Activated naive CD4-positive, alpha-beta T cell treated with anti-CD3 and anti-CD28 coated beads, Interleukin-2, amount 10 ng/mL, durations not matched to agents 7 days and 5 days (primary cell): Measurements from ENCODE around the gene CAPN11.

Source experiments
- CTCF ChIA-PET: fragments of 350-600 bp; sonication (Branson Sonifier 250); formaldehyde crosslinking; loops from one replicate; lab custom pipeline; 2021; ENCODE audit warnings: antibody characterized with exemption; lab: Charles Lee
- DNase-seq: peaks from one replicate; pipeline ENCODE4 v3.0.0-alpha.2; 2020
- H3K27ac Mint-ChIP-seq: one replicate; pipeline ENCODE4 v1.8.0; 2021; ENCODE audit warnings: mild to moderate bottlenecking, moderate library complexity, mixed read lengths
- H3K27me3 Mint-ChIP-seq: one replicate; pipeline ENCODE4 v1.8.0; 2021; ENCODE audit warnings: mild to moderate bottlenecking, mixed read lengths
- H3K36me3 Mint-ChIP-seq: one replicate; pipeline ENCODE4 v1.8.0; 2021; ENCODE audit warnings: mixed read lengths
- H3K4me1 Mint-ChIP-seq: one replicate; pipeline ENCODE4 v1.8.0; 2021; ENCODE audit warnings: mixed read lengths
- H3K4me3 Mint-ChIP-seq: one replicate; pipeline ENCODE4 v1.8.0; 2021; ENCODE audit warnings: mild to moderate bottlenecking, moderate library complexity, mixed read lengths
- H3K9me3 Mint-ChIP-seq: one replicate; pipeline ENCODE4 v1.8.0; 2021; ENCODE audit warnings: mixed read lengths

The CAPN11 gene

DNA sequence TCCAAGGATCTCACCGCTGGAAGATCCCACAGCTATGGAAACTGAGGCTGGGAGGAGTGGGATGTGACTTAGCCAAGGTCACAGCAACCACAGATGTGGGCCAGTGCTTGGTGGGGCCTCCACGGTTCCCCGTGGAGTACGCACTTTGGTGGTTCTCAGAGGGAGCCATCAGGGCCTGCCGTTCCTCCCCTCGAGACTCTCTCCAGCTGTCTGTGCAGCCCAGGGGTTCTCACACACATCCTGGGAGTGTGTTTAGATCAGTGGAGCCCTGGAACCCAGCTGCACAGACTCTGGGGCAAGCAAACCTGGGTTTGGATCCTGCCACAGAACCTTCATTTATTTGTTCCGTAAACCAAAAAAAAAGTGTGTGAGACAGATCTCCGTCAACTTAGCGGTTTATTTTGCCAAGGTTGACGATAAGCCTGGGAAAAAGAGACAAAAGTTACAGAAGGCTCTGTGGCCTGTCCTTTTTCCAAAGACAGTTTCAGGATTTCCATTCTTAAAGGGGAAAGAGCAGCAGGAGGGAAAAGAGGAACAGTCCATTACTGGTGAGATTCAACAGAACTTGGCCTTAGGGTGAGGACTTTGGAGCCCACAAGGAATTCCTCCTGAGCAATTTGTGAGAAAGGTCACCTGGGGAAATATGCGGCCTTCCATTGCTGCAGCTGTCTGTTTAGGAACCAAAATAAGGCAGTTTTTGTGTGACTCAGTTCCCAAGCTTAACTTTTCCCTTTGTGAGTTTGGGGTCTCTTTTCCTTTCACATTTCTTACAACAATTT lies 44.5 kb downstream of the CAPN11 start:
- no peak for DNase-seq
- CTCF ChIA-PET, result interaction anchor here (1.0 kb wide), 1 partner anchor 18 kb away, joined by 4 read pairs; no protein-coding TSS in a partner anchor
- H3K4me1 Mint-ChIP-seq, result no peaks in the 10 kb centered on the region
- no peaks in the 10 kb centered on the region for H3K36me3 Mint-ChIP-seq
- peaks cover 55% of the 10 kb centered on the region for H3K27me3 Mint-ChIP-seq
- H3K27ac Mint-ChIP-seq, result no peak overlapping the region
- H3K9me3 Mint-ChIP-seq, result no peaks in the 10 kb centered on the region
- H3K4me3 Mint-ChIP-seq, result no peak overlapping the region

DNA sequence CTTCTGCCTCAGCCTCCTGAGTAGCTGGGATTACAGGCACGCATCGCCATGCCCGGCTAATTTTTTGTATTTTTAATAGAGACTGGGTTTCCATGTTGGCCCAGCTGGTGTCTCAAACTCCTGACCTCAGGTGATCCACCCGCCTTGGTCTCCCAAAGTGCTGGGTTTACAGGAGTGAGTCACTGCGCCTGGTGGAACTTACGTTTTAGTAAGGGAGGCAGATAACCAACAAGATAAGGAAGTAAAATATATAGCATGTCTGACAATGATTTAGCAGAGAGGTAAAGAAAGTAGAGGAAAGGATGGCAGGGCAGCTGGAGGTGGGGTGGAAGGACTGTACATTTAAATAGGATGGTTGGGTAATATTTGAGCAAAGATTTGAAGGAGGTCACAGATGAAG lies 45.3 kb downstream of the CAPN11 start:
- no peak overlapping the region for H3K27ac Mint-ChIP-seq
- H3K9me3 Mint-ChIP-seq, result no peaks in the 10 kb centered on the region
- DNase-seq, result no peak
- no peaks in the 10 kb centered on the region for H3K36me3 Mint-ChIP-seq
- no peaks in the 10 kb centered on the region for H3K4me1 Mint-ChIP-seq
- H3K27me3 Mint-ChIP-seq, result peaks cover 57% of the 10 kb centered on the region
- CTCF ChIA-PET, result no interaction called here
- H3K4me3 Mint-ChIP-seq, result no peak overlapping the region

DNA sequence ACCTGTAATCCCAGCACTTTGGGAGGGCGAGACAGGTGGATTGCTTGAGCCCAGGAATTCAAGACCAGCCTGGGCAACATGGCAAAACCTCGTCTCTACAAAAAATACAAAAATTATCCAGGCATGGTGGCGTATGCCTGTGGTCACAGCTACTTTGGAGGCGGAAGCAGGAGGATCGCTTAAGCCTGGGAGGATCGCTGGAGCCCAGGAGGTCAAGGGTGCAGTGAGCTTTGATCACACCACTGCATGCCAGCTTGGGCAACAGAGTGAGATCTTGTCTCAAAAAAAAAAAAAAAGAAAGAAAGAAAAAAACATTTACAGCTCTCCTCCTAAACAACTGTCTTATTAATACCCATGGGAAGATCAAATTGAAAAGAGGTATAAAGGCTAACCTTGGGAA lies 49.3 kb downstream of the CAPN11 start:
- no peaks in the 10 kb centered on the region for H3K36me3 Mint-ChIP-seq
- no peaks in the 10 kb centered on the region for H3K9me3 Mint-ChIP-seq
- no peak overlapping the region for H3K27ac Mint-ChIP-seq

DNA sequence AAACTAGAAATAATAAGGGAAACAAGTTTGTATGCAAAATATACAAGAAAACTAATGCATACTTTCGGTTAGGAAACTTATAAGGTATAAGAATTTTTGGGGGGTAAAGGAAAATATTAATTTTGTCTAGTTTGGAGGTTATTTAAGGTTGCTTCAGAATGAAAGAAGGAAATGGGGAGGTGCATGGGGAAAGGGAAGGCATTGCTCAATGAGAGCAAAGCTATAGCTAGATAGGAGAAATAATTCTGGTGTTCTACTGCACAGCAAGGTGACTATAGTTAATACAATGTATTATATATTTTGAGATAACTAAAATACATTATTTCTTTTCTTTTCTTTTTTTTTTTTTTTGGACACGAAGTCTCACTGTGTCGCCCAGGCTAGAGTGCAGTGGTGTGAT lies 52.7 kb downstream of the CAPN11 start:
- CTCF ChIA-PET, result no interaction called here
- Mint-ChIP-seq H3K4me1 (no peaks in the 10 kb centered on the region), H3K4me3 (no peak overlapping the region), H3K9me3 (no peaks in the 10 kb centered on the region), H3K27me3 (peaks cover 41% of the 10 kb centered on the region), H3K27ac (peak overlapping the region; percentile 49), H3K36me3 (no peaks in the 10 kb centered on the region)
- DNase-seq, result no peak

More for the DNA sequence above, 49.3 kb downstream of the CAPN11 start:
- DNase-seq, result no peak
- Mint-ChIP-seq H3K4me3 (no peak overlapping the region), H3K27me3 (peaks cover 41% of the 10 kb centered on the region), H3K4me1 (no peaks in the 10 kb centered on the region)
- CTCF ChIA-PET, result no interaction called here

DNA sequence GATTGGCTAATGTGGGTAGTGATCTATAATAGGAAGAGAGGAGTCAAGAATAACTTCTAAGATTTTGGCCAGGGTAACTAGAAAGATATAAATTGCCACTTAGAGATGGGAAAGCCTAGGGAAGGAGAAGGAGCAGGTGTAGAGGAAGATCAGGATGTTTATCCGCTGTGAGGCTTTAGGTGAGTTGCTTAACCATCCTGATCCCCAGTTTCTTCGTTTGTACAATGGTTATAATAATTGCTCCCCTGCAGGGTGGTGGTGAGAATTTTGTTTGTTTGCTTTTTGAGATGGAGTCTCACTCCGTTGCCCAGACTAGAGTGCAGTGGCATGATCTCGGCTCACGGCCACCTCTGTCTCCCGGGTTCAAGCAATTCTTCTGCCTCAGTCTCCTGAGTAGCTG lies 55.7 kb downstream of the CAPN11 start:
- CTCF ChIA-PET, result interaction anchor here (1.1 kb wide), 1 partner anchor 11 kb away, joined by 3 read pairs; no protein-coding TSS in a partner anchor
- Mint-ChIP-seq H3K36me3 (no peaks in the 10 kb centered on the region), H3K27me3 (peaks cover 52% of the 10 kb centered on the region), H3K4me1 (peaks cover 10% of the 10 kb centered on the region), H3K9me3 (no peaks in the 10 kb centered on the region), H3K4me3 (no peak overlapping the region), H3K27ac (no peak overlapping the region)
- no peak for DNase-seq

DNA sequence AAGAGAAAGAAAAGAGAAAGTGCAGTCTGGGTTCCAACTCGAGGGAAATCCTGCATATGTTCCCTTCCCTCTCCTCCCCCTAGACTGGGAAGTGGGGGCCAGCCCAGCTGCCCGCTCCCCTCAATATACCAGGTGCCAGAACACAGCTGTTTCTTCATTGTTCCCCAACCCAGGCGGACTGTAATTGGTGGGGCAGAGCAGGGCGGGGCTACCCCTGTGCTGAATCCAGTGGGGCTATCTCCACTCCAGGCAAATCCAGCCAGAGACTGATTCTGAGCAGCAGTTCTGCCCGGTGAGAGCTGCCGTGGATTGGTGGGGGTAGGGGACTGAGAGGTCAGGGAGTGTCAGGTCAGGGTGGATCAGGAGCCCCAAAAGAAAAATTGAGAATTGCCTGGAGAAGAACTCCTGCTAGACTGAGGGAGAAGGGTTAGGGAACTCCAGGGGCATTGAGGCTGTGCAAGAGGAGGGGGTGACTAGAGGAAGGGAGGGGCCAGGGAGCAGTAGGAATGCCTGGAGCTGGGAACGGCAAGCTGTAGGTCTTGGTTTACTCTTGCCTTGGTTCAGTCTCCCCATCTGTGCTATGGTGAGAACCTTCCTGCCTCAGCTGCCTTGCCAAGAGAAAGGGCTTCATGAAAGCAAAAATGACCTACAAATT lies 58.2 kb downstream of the CAPN11 start, which contains the start of gene MYMX:
TSS of gene MYMX (plus strand) at position 250 of the 655 bp plus-strand sequence. CDS start 546 bp downstream, outside the sequence.
- no peak within 1 kb of the TSS for H3K4me3 Mint-ChIP-seq
- no peaks in the 10 kb centered on the region for H3K36me3 Mint-ChIP-seq
- CTCF ChIA-PET, result interaction anchor here (0.8 kb wide), 1 partner anchor 48 kb away, joined by 3 read pairs; no protein-coding TSS in a partner anchor
- H3K9me3 Mint-ChIP-seq, result no peaks in the 10 kb centered on the region
- H3K27me3 Mint-ChIP-seq, result peaks cover 56% of the 10 kb centered on the region
- no peak within 1 kb of the TSS for H3K27ac Mint-ChIP-seq
- DNase-seq, result no peak
- H3K4me1 Mint-ChIP-seq, result peaks cover 25% of the 10 kb centered on the region

DNA sequence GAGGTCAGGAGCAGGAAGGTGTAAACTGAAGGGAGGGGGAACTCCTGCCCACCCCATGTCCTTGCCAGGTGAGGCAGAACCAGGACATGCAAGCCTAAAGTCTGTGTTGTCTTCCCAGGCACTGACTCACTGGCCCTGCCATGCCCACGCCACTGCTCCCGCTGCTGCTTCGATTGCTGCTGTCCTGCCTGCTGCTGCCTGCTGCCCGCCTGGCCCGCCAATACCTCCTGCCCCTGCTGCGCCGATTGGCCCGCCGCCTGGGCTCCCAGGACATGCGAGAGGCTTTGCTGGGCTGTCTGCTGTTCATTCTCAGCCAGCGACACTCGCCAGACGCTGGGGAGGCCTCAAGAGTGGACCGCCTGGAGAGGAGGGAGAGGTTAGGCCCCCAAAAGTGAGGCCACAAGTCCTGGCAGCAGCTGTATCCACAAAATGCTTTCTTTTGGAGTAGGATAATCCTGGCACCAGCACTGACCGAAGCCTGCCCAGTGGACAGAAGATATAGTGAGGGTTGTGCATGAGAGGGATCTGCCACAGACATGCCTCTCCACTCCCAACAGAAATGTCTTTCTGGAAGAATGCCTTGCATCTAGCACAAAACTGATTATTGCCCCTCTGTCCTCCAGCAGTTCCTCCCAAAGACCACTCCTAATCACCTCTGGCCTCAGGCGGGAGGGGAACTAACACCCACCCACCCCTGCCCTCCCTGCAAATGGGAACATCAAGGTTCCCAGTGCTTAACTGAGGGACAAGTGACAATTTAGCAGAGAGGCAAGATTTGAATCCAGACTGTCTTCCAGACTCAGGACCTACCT lies 58.9 kb downstream of the CAPN11 start:
- H3K4me1 Mint-ChIP-seq, result peaks cover 27% of the 10 kb centered on the region
- H3K36me3 Mint-ChIP-seq, result no peaks in the 10 kb centered on the region
- H3K4me3 Mint-ChIP-seq, result no peak overlapping the region
- H3K27me3 Mint-ChIP-seq, result peaks cover 58% of the 10 kb centered on the region
- H3K27ac Mint-ChIP-seq, result no peak overlapping the region
- DNase-seq, result no peak
- CTCF ChIA-PET, result interaction anchor here (0.8 kb wide), 1 partner anchor 47 kb away, joined by 3 read pairs; no protein-coding TSS in a partner anchor
- H3K9me3 Mint-ChIP-seq, result no peaks in the 10 kb centered on the region

DNA sequence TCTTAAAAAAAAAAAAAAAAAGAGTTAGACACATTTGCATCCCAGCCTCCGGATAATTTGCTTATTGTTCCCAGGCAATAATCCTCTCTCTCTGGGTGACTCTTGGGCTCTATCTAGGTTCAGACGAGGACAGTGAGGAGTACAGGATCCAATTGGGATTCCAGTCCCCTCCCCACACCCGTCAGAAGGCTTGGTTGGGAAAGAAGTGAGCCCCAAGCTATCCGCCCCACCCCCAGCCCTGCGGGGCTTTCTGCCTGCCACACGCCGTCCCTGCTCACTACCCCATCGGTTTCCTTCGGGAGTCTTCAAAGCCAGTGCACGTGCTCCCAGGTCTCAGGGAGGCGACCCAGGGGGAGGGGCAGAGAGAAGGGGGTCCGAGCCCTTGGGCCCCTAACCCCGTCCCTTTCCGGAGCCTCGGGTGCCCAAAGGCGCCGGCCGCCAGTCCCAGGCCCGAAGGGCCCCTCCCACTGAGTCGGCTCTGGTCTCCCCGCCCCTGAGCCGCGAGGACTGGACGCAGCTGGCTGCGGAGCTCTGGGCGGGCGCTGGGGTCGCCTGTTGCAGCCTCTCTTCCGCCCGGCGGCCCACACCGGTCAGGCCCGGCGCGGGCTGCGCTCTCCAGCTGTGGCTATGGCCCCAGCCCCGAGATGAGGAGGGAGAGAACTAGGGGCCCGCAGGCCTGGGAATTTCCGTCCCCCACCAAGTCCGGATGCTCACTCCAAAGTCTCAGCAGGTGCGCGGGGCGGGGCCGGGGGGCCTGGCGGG lies 60.6 kb downstream of the CAPN11 start:
- peak; percentile 50 for DNase-seq
- Mint-ChIP-seq H3K36me3 (no peaks in the 10 kb centered on the region), H3K9me3 (no peaks in the 10 kb centered on the region), H3K27ac (no peak overlapping the region), H3K27me3 (peaks cover 64% of the 10 kb centered on the region), H3K4me3 (no peak overlapping the region), H3K4me1 (peaks cover 37% of the 10 kb centered on the region)
- CTCF ChIA-PET, result interaction anchor here (0.7 to 1.0 kb wide), 2 partner anchors 42 to 46 kb away, joined by 3 to 4 read pairs; no protein-coding TSS in a partner anchor

DNA sequence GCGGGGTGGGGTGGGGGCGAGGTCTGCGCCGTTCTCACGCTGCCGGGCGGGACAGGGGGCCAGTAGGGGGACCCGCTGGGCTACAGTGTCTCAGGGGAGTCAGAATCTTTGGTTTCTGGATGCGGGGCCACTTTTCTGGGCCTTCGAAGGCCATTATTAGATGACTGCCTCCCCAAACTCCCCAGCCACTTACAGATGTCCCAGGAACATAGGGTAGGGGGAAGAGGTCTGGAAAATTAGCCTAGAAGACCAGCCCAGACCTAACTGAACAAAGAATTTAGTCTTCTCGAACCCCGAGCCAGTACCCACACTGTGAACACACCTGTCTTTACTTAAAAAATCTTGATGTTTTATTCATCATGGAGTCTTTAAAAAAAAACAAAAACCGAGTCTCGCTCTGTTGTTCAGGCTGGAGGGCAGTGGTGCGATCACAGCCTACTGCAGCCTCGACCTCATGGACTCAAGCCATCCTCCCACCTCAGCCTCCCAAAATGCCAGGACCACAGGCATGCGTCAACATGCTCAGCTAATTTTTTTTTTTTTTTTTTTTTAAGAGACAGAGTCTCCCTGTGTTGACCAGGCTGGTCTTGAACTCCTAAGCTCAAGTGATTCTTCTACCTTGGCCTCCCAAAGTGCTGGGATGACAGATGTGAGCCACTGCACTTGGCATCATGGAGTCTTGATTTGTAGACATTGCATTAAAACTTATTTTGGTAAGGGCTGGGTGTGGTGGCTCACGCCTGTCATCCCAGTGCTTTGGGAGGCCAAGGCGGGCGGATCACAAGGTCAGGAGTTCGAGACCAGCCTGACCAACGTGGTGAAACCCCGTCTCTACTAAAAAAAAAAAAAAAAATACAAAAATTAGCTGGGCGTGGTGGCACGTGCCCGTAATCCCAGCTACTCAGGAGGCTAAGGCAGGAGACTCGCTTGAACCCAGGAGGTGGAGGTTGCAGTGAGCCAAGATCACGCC lies 61.5 kb downstream of the CAPN11 start:
- DNase-seq, result no peak
- peaks cover 46% of the 10 kb centered on the region for H3K4me1 Mint-ChIP-seq
- H3K36me3 Mint-ChIP-seq, result no peaks in the 10 kb centered on the region
- CTCF ChIA-PET, result interaction anchor here (0.7 to 1.9 kb wide), 4 partner anchors 15 to 330 kb away, joined by 3 to 8 read pairs (median 4); no protein-coding TSS in a partner anchor
- peaks cover 60% of the 10 kb centered on the region for H3K27me3 Mint-ChIP-seq
- no peak overlapping the region for H3K4me3 Mint-ChIP-seq
- no peak overlapping the region for H3K27ac Mint-ChIP-seq
- no peaks in the 10 kb centered on the region for H3K9me3 Mint-ChIP-seq

DNA sequence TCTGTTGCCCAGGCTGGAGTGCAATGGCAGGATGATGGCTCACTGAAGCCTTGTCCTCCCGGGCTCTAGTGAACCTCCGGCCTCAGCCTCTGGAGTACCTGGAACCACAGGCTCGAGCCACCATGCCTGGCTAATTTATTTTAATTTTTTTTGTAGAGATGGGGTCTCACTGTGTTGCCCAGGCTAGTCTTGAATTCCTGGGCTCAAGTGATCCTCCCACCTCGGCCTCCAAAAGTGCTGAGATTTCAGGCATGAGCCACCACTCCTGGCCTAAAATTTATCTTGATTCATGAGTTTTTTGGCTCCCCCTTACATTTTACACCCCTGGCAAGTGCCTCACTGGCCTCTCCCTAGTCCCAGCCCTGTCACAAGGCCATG lies 62.3 kb downstream of the CAPN11 start:
- Mint-ChIP-seq H3K4me3 (no peak overlapping the region), H3K4me1 (peaks cover 46% of the 10 kb centered on the region), H3K36me3 (no peaks in the 10 kb centered on the region), H3K27me3 (peaks cover 58% of the 10 kb centered on the region), H3K27ac (no peak overlapping the region), H3K9me3 (no peaks in the 10 kb centered on the region)
- DNase-seq, result no peak
- CTCF ChIA-PET, result interaction anchor here (0.6 to 5.4 kb wide), 7 partner anchors 11 to 48 kb away, joined by 3 to 30 read pairs (median 4); partner anchors contain the start of gene SLC35B2

DNA sequence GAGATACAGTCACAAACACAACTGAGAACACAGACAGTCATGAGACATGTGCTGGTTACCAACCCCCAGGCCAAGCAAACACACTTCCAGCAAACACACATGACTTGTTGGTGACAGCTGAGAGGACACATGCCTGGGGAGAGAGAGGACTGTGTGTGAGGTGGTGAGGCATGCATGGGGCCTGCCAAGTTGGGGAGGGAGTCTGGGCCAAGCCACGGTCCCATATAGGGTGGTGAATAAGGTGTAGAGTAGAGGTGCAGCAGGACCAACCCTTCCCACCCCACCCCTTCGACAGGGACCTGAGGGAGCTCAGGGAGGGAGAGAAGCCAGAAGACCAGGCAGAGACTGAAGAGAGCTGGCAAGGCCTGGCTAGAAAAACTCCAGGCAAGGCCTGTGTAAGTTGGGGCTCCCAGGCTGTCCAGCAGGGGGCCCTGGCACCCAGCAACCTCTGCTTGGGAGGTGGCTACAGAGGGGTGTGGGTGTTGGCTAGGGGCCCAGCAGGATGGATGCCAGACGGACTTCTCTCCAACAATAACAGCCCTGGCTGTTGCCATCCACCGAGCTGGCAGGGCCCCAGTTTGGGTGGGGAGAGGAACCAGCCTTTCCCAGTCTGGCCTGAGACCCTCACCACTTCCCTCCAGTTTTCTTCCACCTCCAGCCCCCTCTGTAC lies 62.8 kb downstream of the CAPN11 start:
- CTCF ChIA-PET, result interaction anchor here (0.6 to 5.4 kb wide), 11 partner anchors 9 to 105 kb away, joined by 3 to 30 read pairs (median 4); partner anchors contain the start of gene SLC35B2
- H3K4me1 Mint-ChIP-seq, result peaks cover 46% of the 10 kb centered on the region
- peak; percentile 86 for DNase-seq
- no peak overlapping the region for H3K27ac Mint-ChIP-seq
- peak overlapping the region; percentile 23 for H3K4me3 Mint-ChIP-seq
- H3K36me3 Mint-ChIP-seq, result no peaks in the 10 kb centered on the region
- no peaks in the 10 kb centered on the region for H3K9me3 Mint-ChIP-seq
- peaks cover 53% of the 10 kb centered on the region for H3K27me3 Mint-ChIP-seq

DNA sequence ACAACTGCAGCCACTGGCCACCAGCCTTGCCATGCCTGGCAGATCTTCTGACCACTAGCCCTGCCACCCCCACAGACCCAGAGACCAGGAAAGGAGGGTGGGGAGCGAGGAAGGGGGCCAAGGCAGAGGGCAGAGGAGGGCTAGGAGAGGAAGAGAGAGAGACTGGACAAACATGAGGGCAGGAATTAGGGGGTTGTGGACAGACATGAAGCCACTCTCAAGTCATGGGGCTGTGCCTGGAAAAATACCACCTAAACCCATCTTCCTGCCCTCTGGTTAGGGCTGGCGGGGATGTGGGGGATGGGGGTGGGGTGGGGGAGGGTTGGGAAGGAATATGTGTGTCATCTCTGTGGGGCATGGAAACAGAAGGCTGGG lies 63.3 kb downstream of the CAPN11 start:
- no peak overlapping the region for H3K27ac Mint-ChIP-seq

More for the DNA sequence above, 63.3 kb downstream of the CAPN11 start:
- Mint-ChIP-seq H3K27me3 (peaks cover 48% of the 10 kb centered on the region), H3K4me1 (peaks cover 46% of the 10 kb centered on the region), H3K9me3 (no peaks in the 10 kb centered on the region), H3K36me3 (no peaks in the 10 kb centered on the region), H3K4me3 (peak overlapping the region; percentile 23)
- CTCF ChIA-PET, result interaction anchor here (0.7 to 5.4 kb wide), 10 partner anchors 10 to 105 kb away, joined by 3 to 30 read pairs (median 5); partner anchors contain the start of gene SLC35B2
- no peak for DNase-seq
